Skeletal muscle satellite cell (primary cell): ENCODE measurements around the gene RYR2.

ENCODE experiments used
- H3K27me3 ChIP-seq: 2 replicates; pipeline ENCODE4 v1.7.0; 2013; ENCODE audit warnings: low read length; ENCODE audit not compliant: control insufficient read depth, insufficient read depth
- H3K36me3 ChIP-seq: 2 replicates; pipeline ENCODE4 v1.7.0; 2013; ENCODE audit warnings: mild to moderate bottlenecking, control low read depth, low read length; ENCODE audit not compliant: insufficient read depth
- H3K4me1 ChIP-seq: 2 replicates; pipeline ENCODE4 v1.7.0; 2013; ENCODE audit warnings: low read length; ENCODE audit not compliant: control insufficient read depth, insufficient read depth
- H3K4me2 ChIP-seq: 2 replicates; pipeline ENCODE4 v1.7.0; 2013; ENCODE audit warnings: mild to moderate bottlenecking, low read length
- H3K4me3 ChIP-seq: 2 replicates; pipeline ENCODE4 v1.7.0; 2013; ENCODE audit warnings: low read length
- H3K9ac ChIP-seq: 2 replicates; pipeline ENCODE4 v1.7.0; 2013; ENCODE audit warnings: mild to moderate bottlenecking, low read depth, low read length, moderate library complexity
- H3K9me3 ChIP-seq: replicated peaks from 2 replicates; pipeline ENCODE4 v1.7.0; 2013; ENCODE audit warnings: mild to moderate bottlenecking, control low read depth, low read length

The RYR2 gene

GRCh38 chr1:237279629-237280028 is 237.6 kb downstream of the RYR2 start:
- H3K36me3 ChIP-seq = no peaks in the 10 kb centered on the region
- no peak overlapping the region for H3K4me2 ChIP-seq

GRCh38 chr1:237281481-237281880 is 239.5 kb downstream of the RYR2 start:
- no peaks in the 10 kb centered on the region for H3K27me3 ChIP-seq
- H3K4me1 ChIP-seq = no peaks in the 10 kb centered on the region
- H3K9ac ChIP-seq = no peak overlapping the region
- no peak overlapping the region for H3K4me3 ChIP-seq
- no peaks in the 10 kb centered on the region for H3K36me3 ChIP-seq
- no peaks in the 10 kb centered on the region for H3K9me3 ChIP-seq
- no peak overlapping the region for H3K4me2 ChIP-seq

More at GRCh38 chr1:237279629-237280028, 237.6 kb downstream of the RYR2 start:
- Histone ChIP-seq H3K9ac (no peak overlapping the region), H3K9me3 (no peaks in the 10 kb centered on the region), H3K4me3 (no peak overlapping the region), H3K4me1 (no peaks in the 10 kb centered on the region), H3K27me3 (no peaks in the 10 kb centered on the region)

- no peaks in the 10 kb centered on the region for H3K27me3 ChIP-seq
- H3K4me1 ChIP-seq = no peaks in the 10 kb centered on the region
- H3K36me3 ChIP-seq = no peaks in the 10 kb centered on the region
- no peak overlapping the region for H3K9ac ChIP-seq
- H3K9me3 ChIP-seq = no peaks in the 10 kb centered on the region
- H3K4me3 ChIP-seq = no peak overlapping the region
- H3K4me2 ChIP-seq = no peak overlapping the region
Measured at GRCh38 chr1:237282208-237282783, 240.3 kb downstream of the RYR2 start.

- H3K9ac ChIP-seq = no peak overlapping the region
- no peak overlapping the region for H3K4me2 ChIP-seq
- H3K4me1 ChIP-seq = no peaks in the 10 kb centered on the region
- no peaks in the 10 kb centered on the region for H3K36me3 ChIP-seq
- no peaks in the 10 kb centered on the region for H3K9me3 ChIP-seq
- H3K27me3 ChIP-seq = no peaks in the 10 kb centered on the region
- H3K4me3 ChIP-seq = no peak overlapping the region
Measured at GRCh38 chr1:237287876-237288521, 246.0 kb downstream of the RYR2 start.

GRCh38 chr1:237293804-237294203 is 251.8 kb downstream of the RYR2 start:
- Histone ChIP-seq H3K4me3 (no peak overlapping the region), H3K4me2 (no peak overlapping the region), H3K36me3 (no peaks in the 10 kb centered on the region), H3K27me3 (no peaks in the 10 kb centered on the region), H3K4me1 (no peaks in the 10 kb centered on the region), H3K9me3 (no peaks in the 10 kb centered on the region), H3K9ac (no peak overlapping the region)

- Histone ChIP-seq H3K4me1 (no peaks in the 10 kb centered on the region), H3K9me3 (no peaks in the 10 kb centered on the region), H3K36me3 (no peaks in the 10 kb centered on the region), H3K27me3 (no peaks in the 10 kb centered on the region), H3K9ac (no peak overlapping the region), H3K4me2 (no peak overlapping the region), H3K4me3 (no peak overlapping the region)
Measured at GRCh38 chr1:237296861-237297260, 254.9 kb downstream of the RYR2 start.

- no peaks in the 10 kb centered on the region for H3K36me3 ChIP-seq
- H3K4me3 ChIP-seq = no peak overlapping the region
- no peaks in the 10 kb centered on the region for H3K27me3 ChIP-seq
- H3K4me2 ChIP-seq = no peak overlapping the region
- H3K9ac ChIP-seq = no peak overlapping the region
- no peaks in the 10 kb centered on the region for H3K4me1 ChIP-seq
- no peaks in the 10 kb centered on the region for H3K9me3 ChIP-seq
Measured at GRCh38 chr1:237300642-237301041, 258.7 kb downstream of the RYR2 start.

- Histone ChIP-seq H3K9ac (no peak overlapping the region), H3K4me3 (no peak overlapping the region), H3K36me3 (no peaks in the 10 kb centered on the region), H3K27me3 (no peaks in the 10 kb centered on the region), H3K9me3 (no peaks in the 10 kb centered on the region), H3K4me1 (no peaks in the 10 kb centered on the region), H3K4me2 (no peak overlapping the region)
Measured at GRCh38 chr1:237303929-237304328, 261.9 kb downstream of the RYR2 start.

GRCh38 chr1:237306726-237307125 is 264.7 kb downstream of the RYR2 start:
- Histone ChIP-seq H3K9me3 (no peaks in the 10 kb centered on the region), H3K4me3 (no peak overlapping the region), H3K36me3 (no peaks in the 10 kb centered on the region), H3K9ac (no peak overlapping the region), H3K4me1 (no peaks in the 10 kb centered on the region), H3K27me3 (no peaks in the 10 kb centered on the region), H3K4me2 (no peak overlapping the region)

- Histone ChIP-seq H3K4me1 (no peaks in the 10 kb centered on the region), H3K9ac (no peak overlapping the region), H3K4me2 (no peak overlapping the region), H3K4me3 (no peak overlapping the region), H3K27me3 (no peaks in the 10 kb centered on the region), H3K36me3 (no peaks in the 10 kb centered on the region), H3K9me3 (no peaks in the 10 kb centered on the region)
Measured at GRCh38 chr1:237309595-237310118, 267.7 kb downstream of the RYR2 start.

- H3K4me2 ChIP-seq = no peak overlapping the region
- no peaks in the 10 kb centered on the region for H3K9me3 ChIP-seq
- H3K4me3 ChIP-seq = no peak overlapping the region
- no peaks in the 10 kb centered on the region for H3K36me3 ChIP-seq
- no peak overlapping the region for H3K9ac ChIP-seq
- no peaks in the 10 kb centered on the region for H3K4me1 ChIP-seq
- H3K27me3 ChIP-seq = no peaks in the 10 kb centered on the region
Measured at GRCh38 chr1:237316352-237316751, 274.4 kb downstream of the RYR2 start.

- Histone ChIP-seq H3K4me2 (no peak overlapping the region), H3K27me3 (no peaks in the 10 kb centered on the region), H3K9ac (no peak overlapping the region), H3K36me3 (no peaks in the 10 kb centered on the region), H3K9me3 (no peaks in the 10 kb centered on the region), H3K4me1 (no peaks in the 10 kb centered on the region), H3K4me3 (no peak overlapping the region)
Measured at GRCh38 chr1:237318748-237319147, 276.8 kb downstream of the RYR2 start.
